ENCODE data around the gene NAV3.
"Not testable (repeated sequence)": the region's sequence is repeated elsewhere in the genome, so short reads cannot be mapped to it uniquely, and the experiment has no call there.

DNA sequence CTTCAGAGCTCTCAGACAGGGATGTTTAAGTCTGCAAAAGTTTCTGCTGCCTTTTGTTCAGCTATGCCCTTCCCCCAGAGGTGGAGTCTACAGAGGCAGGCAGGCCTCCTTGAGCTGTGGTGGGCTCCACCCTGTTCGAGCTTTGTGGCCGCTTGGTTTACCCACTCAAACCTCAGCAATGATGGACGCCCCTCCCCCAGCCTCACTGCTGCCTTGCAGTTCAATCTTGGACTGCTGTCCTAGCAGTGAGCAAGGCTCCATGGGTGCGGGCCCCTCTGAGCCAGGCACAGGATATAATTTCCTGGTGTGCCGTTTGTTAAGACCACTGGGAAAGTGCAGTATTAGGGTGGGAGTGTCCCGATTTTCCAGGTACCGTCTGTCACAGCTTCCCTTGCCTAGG, 427.0 kb downstream of the NAV3 start:
- TF ChIP-seq POLR2A, TAF1, SPI1 (IDR thresholded peaks at IDR 0.05; ENCODE audit: low read depth, low read length): not testable (repeated sequence)
